Right lobe of liver (tissue), 4 donors: ENCODE results near the gene BLOC1S4.

Experiments
- POLR2A ChIP-seq: fragments of 450-650 bp; IDR thresholded peaks from one replicate; pipeline ENCODE4 v1.6.1; 2017; ENCODE audit warnings: antibody characterized with exemption, mild to moderate bottlenecking
- TF ChIP-seq, protein P1 (sequence below), 4 donors: fragments of 200-600 bp in 3 of 4; fragments of 450-650 bp in 1 of 4; IDR thresholded peaks; one replicate each; pipeline versions ENCODE4 v1.5.1 to v1.8.0; 2016 to 2022; ENCODE audit warnings: antibody characterized with exemption in 4 of 4, mild to moderate bottlenecking in 2 of 4
- donor health status: DM: no; HTN: no; CAD: no.
- donor health status: DM: no; HTN: no; CAD: no.
- donor health status: DM: no; HTN: yes; CAD: no.

DNA sequence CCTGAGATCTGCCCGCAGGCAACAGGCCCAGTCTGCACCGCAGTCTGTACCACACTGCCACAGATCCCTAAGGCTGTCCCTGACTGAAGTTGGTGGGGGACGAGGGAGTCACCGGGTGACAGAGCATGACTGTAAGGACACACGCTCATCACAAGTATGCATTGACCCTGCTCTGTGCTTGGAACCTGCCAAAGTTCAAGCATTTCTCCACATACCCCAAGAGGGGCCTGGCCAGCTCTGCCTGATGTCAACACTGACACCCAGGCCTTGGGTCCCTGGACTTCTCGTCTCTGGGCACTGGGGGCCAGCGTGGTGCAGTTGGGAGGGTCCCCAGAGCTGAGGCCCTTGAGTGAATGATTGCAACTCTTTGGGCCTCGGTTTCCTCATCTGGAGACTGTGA is 7.9 kb downstream of the BLOC1S4 start:
- TF ChIP-seq, protein P1, sequence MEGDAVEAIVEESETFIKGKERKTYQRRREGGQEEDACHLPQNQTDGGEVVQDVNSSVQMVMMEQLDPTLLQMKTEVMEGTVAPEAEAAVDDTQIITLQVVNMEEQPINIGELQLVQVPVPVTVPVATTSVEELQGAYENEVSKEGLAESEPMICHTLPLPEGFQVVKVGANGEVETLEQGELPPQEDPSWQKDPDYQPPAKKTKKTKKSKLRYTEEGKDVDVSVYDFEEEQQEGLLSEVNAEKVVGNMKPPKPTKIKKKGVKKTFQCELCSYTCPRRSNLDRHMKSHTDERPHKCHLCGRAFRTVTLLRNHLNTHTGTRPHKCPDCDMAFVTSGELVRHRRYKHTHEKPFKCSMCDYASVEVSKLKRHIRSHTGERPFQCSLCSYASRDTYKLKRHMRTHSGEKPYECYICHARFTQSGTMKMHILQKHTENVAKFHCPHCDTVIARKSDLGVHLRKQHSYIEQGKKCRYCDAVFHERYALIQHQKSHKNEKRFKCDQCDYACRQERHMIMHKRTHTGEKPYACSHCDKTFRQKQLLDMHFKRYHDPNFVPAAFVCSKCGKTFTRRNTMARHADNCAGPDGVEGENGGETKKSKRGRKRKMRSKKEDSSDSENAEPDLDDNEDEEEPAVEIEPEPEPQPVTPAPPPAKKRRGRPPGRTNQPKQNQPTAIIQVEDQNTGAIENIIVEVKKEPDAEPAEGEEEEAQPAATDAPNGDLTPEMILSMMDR (IDR thresholded peaks at IDR 0.05) = no peak
- no peak for TF ChIP-seq POLR2A
